Adrenal gland (tissue), 12 donors: Measurements from ENCODE around the gene F2RL3. TPM values are rescaled to one million over a fixed set of nuclear protein-coding genes. Genes with fewer than 3 reads are reported as not detected.
A peak's percentile ranks its signal among the peaks of the same experiment; 100 is the strongest.

ENCODE experiments used
- DNase-seq, 7 donors: peaks; one replicate each; pipeline ENCODE4 v3.0.0-alpha.2; 2019 to 2020
- H3K27ac ChIP-seq, 5 donors: fragments of 200-600 bp; sonication (generic) in 4 of 5; 1 replicate in 3 of 5; 2 replicates in 2 of 5; pipeline versions ENCODE4 v1.5.1 to v1.8.0; 2016 to 2020; ENCODE audit warnings: mild to moderate bottlenecking in 1 of 5
- H3K27me3 ChIP-seq: fragments of 200-600 bp; 2 replicates; pipeline ENCODE4 v1.8.0; 2021
- H3K36me3 ChIP-seq, 2 donors: fragments of 200-600 bp; replicated peaks in 1 of 2; 1 replicate in 1 of 2; 2 replicates in 1 of 2; pipeline versions ENCODE4 v1.5.1 to v1.8.0; 2018 to 2022
- H3K4me1 ChIP-seq, 2 donors: fragments of 200-600 bp; replicated peaks in 1 of 2; 1 replicate in 1 of 2; 2 replicates in 1 of 2; pipeline versions ENCODE4 v1.5.1 to v1.8.0; 2018 to 2021
- H3K4me3 ChIP-seq, 4 donors: fragments of 200-600 bp; sonication (generic) in 3 of 4; one replicate each; pipeline ENCODE4 v1.5.1; 2016 to 2018
- H3K9me3 ChIP-seq, 3 donors: fragments of 200-600 bp; sonication (generic) in 1 of 3; replicated peaks in 1 of 3; 1 replicate in 2 of 3; 2 replicates in 1 of 3; pipeline versions ENCODE4 v1.5.1 to v1.8.0; 2016 to 2021
- CTCF ChIP-seq, 6 experiments: fragments of 450-650 bp in 4 of 6; fragments of 200-600 bp in 2 of 6; sonication (generic) in 1 of 6; IDR thresholded peaks; 1 replicate in 5 of 6; 2 replicates in 1 of 6; pipeline versions ENCODE4 v1.5.1 to v1.8.0; 2016 to 2021; ENCODE audit warnings: antibody characterized with exemption in 6 of 6, mild to moderate bottlenecking in 2 of 6, moderate library complexity in 1 of 6
- POLR2A ChIP-seq, 2 donors: fragments of 450-650 bp; IDR thresholded peaks; one replicate each; pipeline ENCODE4 v1.6.1; 2017; ENCODE audit warnings: antibody characterized with exemption in 2 of 2, mild to moderate bottlenecking in 2 of 2, moderate library complexity in 1 of 2
- WGBS, 4 donors: extraction: QIAGEN DNeasy Blood & Tissue Kit in 2 of 4; methylation state at CpG; one replicate each; pipeline versions ENCODE4 v1.1.5 to v1.1.7; 2013 to 2017; 5-methylcytosine and 5-hydroxymethylcytosine counted together
- intact Hi-C, 2 donors: fragments of 100-400 bp; cut with DNase I; formaldehyde crosslinking; loops; one replicate each; pipeline versions ENCODE4 v1.14.1 to v1.15.0; 2022 to 2023
- polyA plus RNA-seq, 3 donors: library from polyadenylated mRNA; stranded (reverse); fragments of 200-250 nt in 2 of 3; fragments of 350-450 nt in 1 of 3; fragmentation: Illumina TruSeq in 1 of 3; extraction: RNeasy Lipid Tissue Mini Kit (QIAGEN cat#74804) in 1 of 3; gene quantifications; one replicate each; pipeline ENCODE4 v1.2.3, GENCODE V29; 2013 to 2014
- total RNA-seq, 9 donors: library from RNA; depleted of rRNA in 4 of 9; stranded (reverse); fragments of >200 nt in 4 of 9; fragments of 120-200 nt in 1 of 9; fragmentation: NEBNext Ultra II Directional in 1 of 9; extraction: Animal tissue kit (Norgen Biotek cat#: 25700) in 1 of 9; gene quantifications; one replicate each; pipeline versions ENCODE4 v1.1.0 to v1.2.4, GENCODE V29; 2013 to 2023
- donor health status: healthy with polysubstance abuse.
- donor health status: Bipolar disorder and iron deficiency.
- donor health status: DM: yes; HTN: yes; CAD: no.
- donor health status: DM: no; HTN: no; CAD: no.
- donor health status: DM: no; HTN: no; CAD: no.
- donor health status: DM: yes; HTN: yes; CAD: no.

The F2RL3 gene
- total and polyA plus RNA-seq, 12 donors, result 0.17 to 3.8 (median 2.2) TPM

GRCh38 chr19:16861834-16862233 is 27.0 kb upstream of the F2RL3 start:
- 85 to 98% (median 89%) methylated on average over 5 of the region's 5 CpGs for WGBS, 4 donors
- intact Hi-C loops, result no loop called here
- Histone ChIP-seq H3K27ac (no peak overlapping the region), H3K36me3 (peaks cover 0 to 50% of the 10 kb centered on the region in 2 donors), H3K4me3 (no peak overlapping the region), H3K27me3 (no peaks in the 10 kb centered on the region), H3K4me1 (no peaks in the 10 kb centered on the region), H3K9me3 (no peaks in the 10 kb centered on the region)
- no peak for DNase-seq
- no peak for TF ChIP-seq CTCF (IDR thresholded peaks at IDR 0.05)
- TF ChIP-seq POLR2A (IDR thresholded peaks at IDR 0.05), result no peak

DNA sequence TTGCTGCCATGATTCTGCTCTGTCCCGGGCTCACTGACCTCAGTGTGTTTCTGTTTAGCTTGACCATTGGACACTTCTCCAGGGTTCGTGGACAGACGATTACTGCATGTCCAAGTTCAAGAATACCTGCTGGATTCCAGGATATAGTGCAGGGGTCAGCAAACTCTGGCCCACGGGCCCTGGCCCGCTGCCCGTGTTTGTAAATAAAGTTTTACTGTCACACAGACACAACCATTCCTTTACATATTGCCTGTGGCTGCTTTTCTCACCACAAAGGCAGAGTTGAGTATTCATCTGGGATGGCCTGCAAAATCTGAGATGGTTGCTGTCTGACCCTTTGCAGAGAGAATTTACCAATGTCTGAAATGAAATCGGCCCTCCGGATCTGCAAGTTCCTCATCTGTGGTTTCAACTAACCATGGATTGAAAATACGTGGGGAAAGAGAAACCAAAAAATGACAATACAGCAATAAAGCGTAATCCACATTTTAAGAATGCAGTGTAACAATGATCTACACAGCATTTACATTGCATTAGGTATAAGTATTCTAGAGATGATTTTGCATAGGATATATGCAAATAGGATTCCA is 25.9 kb upstream of the F2RL3 start:
- Histone ChIP-seq H3K36me3 (peaks cover 0 to 59% of the 10 kb centered on the region in 2 donors), H3K9me3 (no peaks in the 10 kb centered on the region), H3K27ac (no peak overlapping the region), H3K4me1 (peaks cover 0 to 6% of the 10 kb centered on the region in 2 donors), H3K27me3 (no peaks in the 10 kb centered on the region), H3K4me3 (no peak overlapping the region)
- no peak for TF ChIP-seq CTCF (IDR thresholded peaks at IDR 0.05)
- TF ChIP-seq POLR2A (IDR thresholded peaks at IDR 0.05), result no peak
- intact Hi-C loops, result no loop called here
- no peak for DNase-seq
- WGBS, 4 donors, result 82 to 85% (median 83%) methylated on average over 10 of the region's 10 CpGs

DNA sequence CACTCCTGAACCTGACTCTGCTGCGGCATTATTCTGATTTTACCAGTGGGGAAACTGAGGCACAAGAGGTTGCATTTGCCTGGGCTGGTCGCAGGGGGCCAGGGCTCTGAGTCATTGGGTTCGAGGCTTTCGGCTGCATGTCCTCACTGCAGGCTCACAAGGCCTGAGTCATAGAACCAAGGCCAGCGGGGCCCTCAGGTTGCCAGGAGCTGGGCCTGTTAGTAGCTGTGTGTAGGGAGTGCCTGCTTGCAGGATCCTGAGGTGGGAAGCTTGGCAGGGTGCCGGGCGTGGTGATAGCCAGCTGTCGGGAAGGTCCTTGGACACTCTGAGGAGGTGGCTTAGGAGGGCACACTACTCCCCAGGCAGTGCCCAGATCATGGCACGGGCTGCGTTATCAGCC is 21.6 kb upstream of the F2RL3 start:
- intact Hi-C loops, result no loop called here
- H3K36me3 ChIP-seq, result peaks cover 0 to 91% of the 10 kb centered on the region in 2 donors
- H3K4me3 ChIP-seq, result no peak overlapping the region
- H3K4me1 ChIP-seq, result peaks cover 0 to 7% of the 10 kb centered on the region in 2 donors
- H3K27ac ChIP-seq, result peak overlapping the region in 2 of 5 donors; percentile 0 to 40
- H3K27me3 ChIP-seq, result no peaks in the 10 kb centered on the region
- TF ChIP-seq CTCF (IDR thresholded peaks at IDR 0.05), result peak in 1 of 6 experiments; percentile 8
- no peak for TF ChIP-seq POLR2A (IDR thresholded peaks at IDR 0.05)
- 36 to 82% (median 52%) methylated on average over 4 to 10 of the region's 10 CpGs for WGBS, 4 donors
- no peaks in the 10 kb centered on the region for H3K9me3 ChIP-seq
- peak; percentile 83 to 97 (median 94) for DNase-seq

GRCh38 chr19:16868423-16869130 is 20.2 kb upstream of the F2RL3 start:
- intact Hi-C loops, result no loop called here
- 92 to 97% (median 95%) methylated on average over 16 to 20 of the region's 20 CpGs for WGBS, 4 donors
- DNase-seq, result no peak
- TF ChIP-seq POLR2A (IDR thresholded peaks at IDR 0.05) (no peak), CTCF (IDR thresholded peaks at IDR 0.05) (no peak)
- Histone ChIP-seq H3K4me3 (no peak overlapping the region), H3K9me3 (no peaks in the 10 kb centered on the region), H3K36me3 (peaks cover 0 to 89% of the 10 kb centered on the region in 2 donors), H3K4me1 (peaks cover 0 to 9% of the 10 kb centered on the region in 2 donors), H3K27me3 (no peaks in the 10 kb centered on the region), H3K27ac (no peak overlapping the region)
